Neuron (in vitro differentiated cells): Measurements from ENCODE around the gene ARPP19.
"Not testable (repeated sequence)": the region's sequence is repeated elsewhere in the genome, so short reads cannot be mapped to it uniquely, and the experiment has no call there.

ENCODE experiments used
- H2AFZ ChIP-seq: one replicate; pipeline ENCODE4 v1.6.1; 2013; ENCODE audit warnings: low read depth, mild to moderate bottlenecking, inconsistent platforms, low read length, moderate library complexity
- H3K27me3 ChIP-seq: one replicate; pipeline ENCODE4 v1.6.1; 2013; ENCODE audit warnings: low read length; ENCODE audit not compliant: insufficient read depth
- H3K36me3 ChIP-seq: one replicate; pipeline ENCODE4 v1.6.1; 2013; ENCODE audit warnings: low read length; ENCODE audit not compliant: insufficient read depth
- H3K4me1 ChIP-seq: one replicate; pipeline ENCODE4 v1.6.1; 2013; ENCODE audit warnings: low read length; ENCODE audit not compliant: insufficient read depth
- H3K4me3 ChIP-seq: 2 replicates; pipeline ENCODE4 v1.5.1; 2013; ENCODE audit warnings: mild to moderate bottlenecking, low read length, moderate library complexity
- H3K9me3 ChIP-seq: one replicate; pipeline ENCODE4 v1.6.1; 2013; ENCODE audit warnings: low read length

The ARPP19 gene

DNA sequence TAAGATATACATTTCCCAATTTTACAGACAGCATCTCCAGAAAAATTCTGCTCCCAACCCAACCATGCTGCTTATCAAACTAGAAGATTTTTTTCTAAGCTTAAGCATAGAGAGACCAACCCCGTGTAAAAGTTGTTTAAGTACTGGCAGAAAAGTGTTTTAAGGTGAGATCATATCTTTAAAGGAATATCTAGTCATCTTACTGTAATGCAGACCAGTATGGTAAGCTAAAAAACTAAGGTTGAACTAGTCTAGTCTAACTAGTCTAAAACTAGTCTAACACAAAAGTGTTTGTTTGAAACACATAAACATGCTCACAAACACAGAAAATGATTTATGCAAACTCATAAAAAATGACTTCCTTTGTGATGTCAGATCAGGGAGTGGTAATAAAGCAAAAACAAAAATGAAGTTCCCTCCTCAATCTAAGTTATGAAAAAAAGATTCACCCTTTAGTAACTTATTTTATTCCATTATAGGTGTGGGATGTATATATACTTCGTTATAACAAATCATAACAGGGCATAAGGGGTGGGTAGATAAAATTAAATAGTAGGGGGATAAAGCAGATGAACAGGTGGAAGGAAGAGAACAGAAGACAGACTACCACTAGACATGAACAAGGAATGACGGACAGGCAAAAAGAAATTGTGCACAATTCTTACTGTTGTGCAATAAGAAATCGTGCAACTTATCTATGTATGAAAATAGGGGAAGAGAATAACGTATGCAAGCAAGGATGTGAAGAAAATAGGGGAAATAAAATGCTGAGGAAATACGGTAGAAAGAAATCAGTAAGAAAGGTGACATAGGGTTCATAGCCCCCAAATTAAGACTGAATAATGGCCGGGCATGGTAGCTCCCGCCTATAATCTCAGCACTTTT is 50.1 kb downstream of the ARPP19 start:
- Histone ChIP-seq H3K9me3 (no peaks in the 10 kb centered on the region), H3K36me3 (no peaks in the 10 kb centered on the region), H2AFZ (no peak overlapping the region), H3K4me1 (no peaks in the 10 kb centered on the region), H3K4me3 (no peak overlapping the region), H3K27me3 (no peaks in the 10 kb centered on the region)

DNA sequence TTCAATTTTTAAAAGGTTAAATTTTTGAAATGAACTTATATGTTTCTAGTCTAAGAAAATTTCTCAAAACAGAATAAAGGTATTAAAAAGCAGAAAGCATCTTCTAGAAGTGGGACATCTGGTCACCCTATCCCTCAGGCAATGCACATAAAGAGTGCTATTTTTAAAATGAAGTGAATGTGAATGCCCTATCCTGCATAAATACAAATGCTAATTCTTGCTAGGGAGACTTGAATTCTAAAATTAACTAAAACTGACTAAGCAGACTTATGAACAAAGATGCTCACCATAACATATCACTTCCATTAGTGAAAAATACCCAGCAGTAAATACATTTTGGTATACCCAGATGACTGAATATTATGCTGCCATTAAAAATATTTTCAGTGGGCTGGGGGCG is 51.8 kb downstream of the ARPP19 start:
- Histone ChIP-seq H2AFZ (no peak overlapping the region), H3K4me3 (no peak overlapping the region), H3K36me3 (no peaks in the 10 kb centered on the region), H3K9me3 (no peaks in the 10 kb centered on the region), H3K4me1 (no peaks in the 10 kb centered on the region), H3K27me3 (no peaks in the 10 kb centered on the region)

DNA sequence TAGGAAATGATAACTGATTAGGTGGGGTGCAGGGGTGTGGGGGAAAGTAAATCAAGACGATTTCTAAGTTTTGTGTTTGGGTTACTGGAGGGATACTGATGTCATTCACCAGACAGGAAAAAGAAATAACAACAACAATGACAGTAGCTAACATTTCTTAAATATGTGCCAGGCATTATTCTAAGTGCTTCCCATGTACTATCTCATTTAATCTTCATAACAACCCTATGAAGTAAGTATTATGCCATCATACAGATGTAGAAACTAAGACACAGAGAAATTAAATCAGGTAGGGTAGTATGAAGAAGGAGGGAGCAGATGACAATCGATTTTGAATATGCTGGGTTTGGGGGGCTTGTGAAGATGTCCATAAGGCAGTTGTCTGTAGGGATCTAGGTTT is 53.5 kb downstream of the ARPP19 start:
- Histone ChIP-seq H3K4me3 (no peak overlapping the region), H3K9me3 (no peaks in the 10 kb centered on the region), H3K4me1 (no peaks in the 10 kb centered on the region), H3K36me3 (no peaks in the 10 kb centered on the region), H2AFZ (no peak overlapping the region), H3K27me3 (no peaks in the 10 kb centered on the region)

DNA sequence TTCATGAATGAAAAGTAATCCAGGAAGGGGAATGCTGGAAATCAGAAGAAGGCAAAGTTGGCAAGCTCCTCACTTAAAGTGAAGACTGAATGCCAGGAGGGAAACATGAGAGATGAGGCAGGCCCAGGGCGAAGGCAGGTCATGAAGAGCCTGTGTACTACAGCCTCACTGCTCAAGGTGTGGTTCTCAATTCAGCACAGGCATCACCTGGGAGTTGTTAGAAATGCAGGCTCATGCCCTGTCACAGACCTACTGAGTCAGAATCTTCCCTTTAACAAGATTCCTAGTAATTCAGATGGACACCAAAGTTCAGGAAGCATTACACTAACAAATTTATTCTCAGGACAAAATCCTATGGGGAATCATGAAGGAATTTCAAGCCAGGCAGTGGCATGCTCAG is 54.3 kb downstream of the ARPP19 start:
- no peak overlapping the region for H2AFZ ChIP-seq
- no peaks in the 10 kb centered on the region for H3K9me3 ChIP-seq
- H3K4me1 ChIP-seq: no peaks in the 10 kb centered on the region
- H3K27me3 ChIP-seq: no peaks in the 10 kb centered on the region
- H3K36me3 ChIP-seq: no peaks in the 10 kb centered on the region
- no peak overlapping the region for H3K4me3 ChIP-seq

DNA sequence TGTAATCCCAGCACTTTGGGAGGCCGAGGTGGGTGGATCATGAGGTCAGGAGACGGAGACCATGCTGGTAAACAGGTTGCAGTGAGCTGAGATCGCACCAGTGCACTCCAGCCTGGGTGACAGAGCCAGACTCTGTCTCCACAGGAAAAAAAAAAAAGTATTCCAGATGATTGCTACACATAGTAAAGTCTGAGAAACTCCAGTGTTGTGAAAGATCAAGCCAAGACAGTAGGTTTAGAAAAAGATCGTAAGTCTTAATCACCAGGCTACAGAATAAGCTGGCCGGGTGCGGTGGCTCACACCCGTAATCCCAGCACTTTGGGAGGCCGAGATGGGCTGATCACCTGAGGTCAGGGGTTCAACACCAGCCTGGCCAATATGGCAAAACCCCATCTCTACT is 56.0 kb downstream of the ARPP19 start:
- not testable (repeated sequence) for H3K4me3 ChIP-seq, H3K4me1 ChIP-seq, H3K27me3 ChIP-seq, H2AFZ ChIP-seq, H3K9me3 ChIP-seq, H3K36me3 ChIP-seq

DNA sequence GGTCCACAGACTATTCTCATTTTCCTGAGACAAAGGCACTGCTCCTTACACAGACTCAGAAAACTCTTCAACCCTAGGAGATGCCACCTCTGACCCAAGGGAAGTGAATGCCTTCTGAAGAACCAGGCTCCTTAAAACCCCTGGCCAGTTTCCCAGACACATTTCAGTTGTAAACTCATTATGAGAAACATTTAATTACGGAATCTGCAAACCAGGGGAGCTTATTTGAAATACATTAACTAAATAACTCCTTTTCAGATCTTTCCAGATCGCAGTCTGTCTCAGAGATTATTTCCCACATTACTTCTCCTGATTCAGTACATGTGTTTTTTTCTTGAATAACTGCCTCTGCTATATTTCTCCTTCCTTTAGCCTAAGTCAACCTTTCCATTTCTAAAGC is 57.7 kb downstream of the ARPP19 start:
- no peaks in the 10 kb centered on the region for H3K4me1 ChIP-seq
- no peak overlapping the region for H2AFZ ChIP-seq
- no peaks in the 10 kb centered on the region for H3K27me3 ChIP-seq

DNA sequence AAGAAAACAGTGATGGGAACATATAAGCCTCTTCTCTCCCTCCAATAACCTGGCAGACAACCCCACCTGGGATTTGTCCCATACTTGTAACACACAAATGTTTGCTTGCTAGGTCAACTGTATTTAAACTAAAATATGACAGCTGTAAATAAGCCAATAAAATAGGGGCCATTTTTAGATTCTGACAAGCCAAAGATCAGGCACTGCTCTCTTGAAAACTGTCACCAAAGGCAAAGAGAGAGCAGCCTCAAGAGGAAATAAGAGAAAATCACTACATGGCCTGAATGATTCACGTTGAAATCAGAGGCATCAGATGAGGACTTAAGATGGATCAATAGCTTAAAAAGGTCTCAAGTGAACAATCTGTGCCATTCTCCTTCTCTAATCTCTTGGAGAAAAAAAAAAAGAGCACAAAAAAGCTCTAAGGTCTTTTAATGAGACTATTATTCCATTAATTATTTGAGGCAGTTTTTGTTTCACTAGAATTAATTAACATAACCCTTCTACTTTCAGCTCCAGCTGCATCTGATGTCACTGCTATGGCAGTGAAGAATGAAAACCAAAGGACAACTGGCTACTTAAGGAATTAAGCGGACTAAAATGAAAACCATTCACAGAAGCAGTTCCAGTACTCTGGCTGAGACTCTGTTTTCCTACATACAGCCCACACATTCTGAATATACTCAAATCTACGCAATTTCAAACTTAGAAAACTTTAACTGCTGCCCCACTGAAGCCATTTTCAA is 59.2 kb downstream of the ARPP19 start:
- H3K4me3 ChIP-seq: no peak overlapping the region
- no peaks in the 10 kb centered on the region for H3K27me3 ChIP-seq
- H3K9me3 ChIP-seq: no peaks in the 10 kb centered on the region
- H3K36me3 ChIP-seq: no peaks in the 10 kb centered on the region
- no peaks in the 10 kb centered on the region for H3K4me1 ChIP-seq
- H2AFZ ChIP-seq: no peak overlapping the region

More for the DNA sequence above, 57.7 kb downstream of the ARPP19 start:
- Histone ChIP-seq H3K36me3 (no peaks in the 10 kb centered on the region), H3K4me3 (no peak overlapping the region), H3K9me3 (no peaks in the 10 kb centered on the region)

DNA sequence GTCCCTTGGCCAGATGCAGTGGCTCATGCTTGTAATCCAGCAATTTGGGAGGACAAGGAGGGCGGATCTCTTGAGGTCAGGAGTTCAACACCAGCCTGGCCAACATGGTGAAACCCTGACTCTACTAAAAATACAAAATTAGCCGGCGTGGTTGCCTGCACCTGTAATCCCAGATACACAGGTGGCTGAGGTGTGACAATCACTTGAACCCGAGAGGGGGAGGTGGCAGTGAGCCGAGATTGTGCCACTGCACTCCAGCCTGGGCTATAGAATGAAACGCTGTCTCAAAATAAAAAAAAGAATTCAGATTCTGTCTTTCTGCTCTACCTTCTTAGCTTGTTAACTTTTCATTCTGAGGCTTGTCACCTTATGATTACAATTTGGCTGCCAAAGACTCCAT is 62.3 kb downstream of the ARPP19 start:
- Histone ChIP-seq H3K27me3 (no peaks in the 10 kb centered on the region), H3K9me3 (no peaks in the 10 kb centered on the region), H3K36me3 (no peaks in the 10 kb centered on the region), H3K4me1 (no peaks in the 10 kb centered on the region), H2AFZ (no peak overlapping the region), H3K4me3 (no peak overlapping the region)

DNA sequence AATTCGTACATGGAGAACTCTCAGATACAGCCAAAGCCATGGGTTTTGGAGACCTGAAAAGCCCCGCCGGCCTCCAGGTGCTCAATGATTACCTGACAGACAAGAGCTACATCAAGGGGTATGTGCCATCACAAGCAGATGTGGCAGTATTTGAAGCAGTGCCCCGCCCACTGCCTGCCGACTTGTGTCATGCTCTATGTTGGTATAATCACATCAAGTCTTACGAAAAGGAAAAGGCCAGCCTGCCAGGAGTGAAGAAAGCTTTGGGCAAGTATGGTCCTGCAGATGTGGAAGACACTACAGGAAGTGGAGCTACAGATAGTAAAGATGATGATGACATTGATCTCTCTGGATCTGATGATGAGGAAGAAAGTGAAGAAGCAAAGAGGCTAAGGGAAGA is 63.7 kb downstream of the ARPP19 start:
- Histone ChIP-seq H3K4me3 (no peak overlapping the region), H3K27me3 (no peaks in the 10 kb centered on the region), H3K4me1 (no peaks in the 10 kb centered on the region), H3K36me3 (no peaks in the 10 kb centered on the region), H3K9me3 (no peaks in the 10 kb centered on the region), H2AFZ (no peak overlapping the region)

DNA sequence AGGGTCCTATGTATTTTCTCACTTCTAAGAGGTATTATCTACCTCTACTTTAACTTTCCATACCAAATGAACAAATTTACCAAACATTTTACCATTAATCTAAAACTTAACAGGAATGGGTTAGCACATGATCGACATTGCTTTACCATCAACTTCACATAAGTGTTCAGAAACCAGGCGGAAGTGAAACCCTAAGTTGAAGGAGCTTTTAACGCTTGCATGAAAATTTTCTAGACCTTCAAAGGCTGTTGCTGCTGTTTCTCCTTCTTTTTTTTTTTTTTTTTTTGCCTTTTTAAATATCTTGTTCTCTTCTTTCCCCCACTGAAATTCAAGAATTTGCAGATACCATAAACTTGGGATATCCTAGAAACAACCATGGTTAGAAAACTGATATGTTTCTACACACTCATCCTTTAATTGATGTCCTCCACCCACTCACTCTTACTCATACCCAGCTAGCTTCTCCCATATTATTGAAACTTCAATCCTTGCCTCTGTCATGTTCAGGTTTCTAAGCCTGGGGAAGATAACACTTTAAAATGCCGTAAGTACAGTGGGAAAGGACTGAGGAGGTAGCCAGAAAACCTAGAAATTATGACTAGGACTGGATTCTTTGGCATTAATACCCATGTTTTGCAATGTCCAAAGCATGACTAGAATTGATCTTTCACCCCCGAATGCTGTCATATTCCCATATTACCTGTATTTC is 64.9 kb downstream of the ARPP19 start:
- Histone ChIP-seq H3K36me3 (no peaks in the 10 kb centered on the region), H3K4me3 (no peak overlapping the region), H3K9me3 (no peaks in the 10 kb centered on the region), H2AFZ (no peak overlapping the region), H3K27me3 (no peaks in the 10 kb centered on the region), H3K4me1 (no peaks in the 10 kb centered on the region)

DNA sequence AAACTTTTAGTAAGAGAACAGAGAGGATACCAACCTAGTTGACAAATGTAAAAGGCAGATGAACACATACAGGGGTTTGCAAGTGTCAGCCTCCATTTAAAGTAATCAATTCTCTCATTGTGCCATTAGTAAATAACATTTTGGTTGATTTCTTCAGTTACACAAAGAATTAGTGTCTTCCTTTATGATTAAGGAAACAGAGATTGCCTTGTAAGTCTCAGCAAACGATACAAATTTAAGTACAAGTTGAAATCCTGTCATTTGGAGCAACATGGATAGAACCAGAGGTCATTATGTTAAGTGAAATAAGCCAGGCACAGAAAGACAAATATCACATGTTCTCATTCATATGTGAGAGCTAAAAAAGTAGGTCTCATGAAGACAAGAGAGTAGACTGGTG is 66.2 kb downstream of the ARPP19 start:
- H3K4me3 ChIP-seq: no peak overlapping the region
- H3K36me3 ChIP-seq: no peaks in the 10 kb centered on the region
- H3K9me3 ChIP-seq: no peaks in the 10 kb centered on the region
- no peak overlapping the region for H2AFZ ChIP-seq
- no peaks in the 10 kb centered on the region for H3K27me3 ChIP-seq
- H3K4me1 ChIP-seq: no peaks in the 10 kb centered on the region

DNA sequence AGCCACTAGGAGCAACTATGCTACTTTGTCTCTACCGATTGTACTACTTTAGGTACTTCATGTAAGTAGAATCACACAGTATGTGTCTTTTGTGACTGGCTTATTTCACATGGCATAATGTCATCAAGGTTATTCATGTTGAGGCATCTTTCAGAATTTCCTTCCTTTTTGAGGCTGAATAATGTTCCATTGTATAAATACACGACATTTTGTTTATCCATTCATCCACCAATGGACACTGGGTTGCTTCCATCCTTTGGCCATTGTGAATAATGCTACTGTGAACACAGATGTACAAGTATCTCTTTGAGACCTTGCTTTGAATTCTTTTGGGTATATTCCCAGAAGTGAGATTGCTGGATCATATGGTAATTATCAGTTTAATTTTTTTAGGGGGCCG is 69.3 kb downstream of the ARPP19 start:
- Histone ChIP-seq H3K4me3 (no peak overlapping the region), H3K27me3 (no peaks in the 10 kb centered on the region), H3K4me1 (no peaks in the 10 kb centered on the region), H3K36me3 (no peaks in the 10 kb centered on the region), H3K9me3 (no peaks in the 10 kb centered on the region), H2AFZ (no peak overlapping the region)

DNA sequence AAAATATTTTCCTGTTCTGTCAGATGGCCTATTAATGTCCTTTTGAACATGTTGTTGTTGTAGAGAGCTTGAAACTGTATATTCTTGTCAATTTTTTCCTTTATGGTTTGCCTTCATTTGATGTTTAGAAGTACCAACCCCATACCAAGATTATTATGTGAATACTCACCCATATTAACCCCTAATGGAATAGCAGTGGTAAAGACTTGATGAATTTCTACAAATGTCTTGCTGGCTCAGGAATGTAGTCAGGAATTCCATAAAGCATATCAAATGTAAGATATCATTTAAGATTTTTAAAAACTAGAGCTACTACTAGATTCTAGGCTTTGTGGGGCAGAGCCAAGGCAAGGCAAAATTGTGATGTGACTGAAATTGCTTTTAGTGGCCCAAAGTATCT is 70.1 kb downstream of the ARPP19 start:
- Histone ChIP-seq H3K27me3 (no peaks in the 10 kb centered on the region), H2AFZ (no peak overlapping the region), H3K4me3 (no peak overlapping the region), H3K9me3 (no peaks in the 10 kb centered on the region), H3K36me3 (no peaks in the 10 kb centered on the region), H3K4me1 (no peaks in the 10 kb centered on the region)
